Measurements from ENCODE around the gene KCNAB2. TPM values are rescaled to one million over a fixed set of nuclear protein-coding genes. Genes with fewer than 3 reads are reported as not detected.

Gene KCNAB2
- total RNA-seq, 1 donor from 2014 or later, result 3.1 TPM

DNA sequence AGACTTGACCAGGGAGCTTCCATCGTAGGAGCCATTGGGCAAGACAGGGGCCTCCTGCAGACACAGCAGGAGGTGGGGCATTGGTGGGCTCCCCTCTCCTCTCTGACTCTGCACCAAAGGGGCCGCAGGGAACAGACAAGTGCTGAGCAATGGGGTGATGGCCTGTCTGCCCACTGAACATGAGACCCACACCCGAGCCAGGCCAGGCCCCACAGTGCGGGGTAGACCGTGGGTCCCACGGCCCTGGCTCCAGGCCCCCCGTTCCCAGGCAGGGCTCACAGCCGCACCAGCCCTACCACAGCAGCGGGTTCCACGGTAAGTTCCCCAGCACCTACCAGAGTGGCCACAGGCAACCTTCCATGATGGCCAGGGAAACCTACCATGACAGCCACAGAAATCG is 88.5 kb downstream of the KCNAB2 start:
- no peak overlapping the region for H3K4me3 ChIP-seq (ENCODE audit: insufficient read depth, low read depth, low read length)
- no peak overlapping the region for H3K9ac ChIP-seq (ENCODE audit: low read length)
- FAIRE-seq (no peak), DNase-seq (ENCODE audit: low read depth) (no peak)
- Mint-ChIP-seq H3K4me1 (ENCODE audit: low read depth, unreplicated experiment) (no peaks in the 10 kb centered on the region), H3K36me3 (ENCODE audit: low read depth, unreplicated experiment) (no peaks in the 10 kb centered on the region), H3K27me3 (ENCODE audit: low read depth, unreplicated experiment) (peaks cover 53% of the 10 kb centered on the region), H3K27ac (ENCODE audit: unreplicated experiment) (no peak overlapping the region), H3K9me3 (ENCODE audit: unreplicated experiment) (peaks cover 17% of the 10 kb centered on the region), H3K4me3 (ENCODE audit: unreplicated experiment) (no peak overlapping the region)
- no peaks in the 10 kb centered on the region for H3K79me2 ChIP-seq (ENCODE audit: insufficient read depth, low read length)
- no peak overlapping the region for H2AFZ ChIP-seq (ENCODE audit: low read depth, low read length)
- no peaks in the 10 kb centered on the region for H3K27me3 ChIP-seq (ENCODE audit: insufficient read depth, low read length)
- no peaks in the 10 kb centered on the region for H3K4me1 ChIP-seq (ENCODE audit: insufficient read depth, low read length)
- TF ChIP-seq, protein P1, sequence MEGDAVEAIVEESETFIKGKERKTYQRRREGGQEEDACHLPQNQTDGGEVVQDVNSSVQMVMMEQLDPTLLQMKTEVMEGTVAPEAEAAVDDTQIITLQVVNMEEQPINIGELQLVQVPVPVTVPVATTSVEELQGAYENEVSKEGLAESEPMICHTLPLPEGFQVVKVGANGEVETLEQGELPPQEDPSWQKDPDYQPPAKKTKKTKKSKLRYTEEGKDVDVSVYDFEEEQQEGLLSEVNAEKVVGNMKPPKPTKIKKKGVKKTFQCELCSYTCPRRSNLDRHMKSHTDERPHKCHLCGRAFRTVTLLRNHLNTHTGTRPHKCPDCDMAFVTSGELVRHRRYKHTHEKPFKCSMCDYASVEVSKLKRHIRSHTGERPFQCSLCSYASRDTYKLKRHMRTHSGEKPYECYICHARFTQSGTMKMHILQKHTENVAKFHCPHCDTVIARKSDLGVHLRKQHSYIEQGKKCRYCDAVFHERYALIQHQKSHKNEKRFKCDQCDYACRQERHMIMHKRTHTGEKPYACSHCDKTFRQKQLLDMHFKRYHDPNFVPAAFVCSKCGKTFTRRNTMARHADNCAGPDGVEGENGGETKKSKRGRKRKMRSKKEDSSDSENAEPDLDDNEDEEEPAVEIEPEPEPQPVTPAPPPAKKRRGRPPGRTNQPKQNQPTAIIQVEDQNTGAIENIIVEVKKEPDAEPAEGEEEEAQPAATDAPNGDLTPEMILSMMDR (IDR thresholded peaks at IDR 0.05; ENCODE audit: insufficient read depth, low read depth, low read length), result no peak
- no peak for TF ChIP-seq EZH2 (IDR thresholded peaks at IDR 0.05; ENCODE audit: insufficient read depth, low read length)
- no peaks in the 10 kb centered on the region for H4K20me1 ChIP-seq (ENCODE audit: insufficient read depth, low read length)
- H3K4me2 ChIP-seq (ENCODE audit: low read length), result no peak overlapping the region
- H3K36me3 ChIP-seq (ENCODE audit: insufficient read depth, low read length), result no peaks in the 10 kb centered on the region
- H3K9me3 ChIP-seq (ENCODE audit: insufficient read depth, low read depth, low read length), result peaks cover 8% of the 10 kb centered on the region
- H3K27ac ChIP-seq (ENCODE audit: low read depth, low read length), result no peak overlapping the region

DNA sequence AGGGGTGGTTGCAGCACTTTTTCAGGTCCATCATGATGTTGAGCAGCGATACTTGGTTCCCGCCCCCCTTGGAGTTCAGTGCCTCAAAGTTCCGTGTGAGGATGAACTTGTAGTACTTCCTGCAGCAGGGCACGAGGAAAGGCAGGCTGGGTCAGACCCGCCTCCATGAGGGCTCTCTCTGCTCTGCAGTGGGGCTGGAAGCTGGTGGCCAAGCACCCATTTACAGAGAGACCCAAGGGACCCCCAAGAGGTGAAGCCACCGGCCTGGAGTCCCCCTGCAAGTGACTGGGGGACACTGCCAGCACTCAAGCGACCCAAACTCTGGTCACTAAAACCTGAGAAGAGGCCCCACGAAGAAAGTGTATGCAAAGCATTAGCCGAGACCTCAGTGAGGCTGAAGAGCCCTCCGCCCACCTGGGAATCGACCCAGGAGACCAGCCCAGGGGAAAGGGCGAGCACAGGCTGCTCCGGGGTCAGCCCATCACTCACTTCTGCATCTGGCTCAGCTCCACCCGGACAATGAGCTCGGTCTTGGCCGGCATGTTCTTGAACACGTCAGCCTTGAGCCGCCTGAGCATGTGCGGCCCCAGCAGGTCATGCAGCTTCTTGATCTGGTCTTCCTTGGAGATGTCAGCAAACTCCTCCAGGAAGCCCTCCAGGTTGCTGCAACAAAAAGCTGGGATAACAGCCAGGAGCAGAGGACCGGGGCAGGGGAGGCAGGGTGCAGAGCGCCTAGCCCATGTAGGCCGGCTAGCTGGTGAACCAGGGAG is 89.2 kb downstream of the KCNAB2 start:
- Mint-ChIP-seq H3K4me3 (ENCODE audit: unreplicated experiment) (no peak overlapping the region), H3K4me1 (ENCODE audit: low read depth, unreplicated experiment) (no peaks in the 10 kb centered on the region), H3K27ac (ENCODE audit: unreplicated experiment) (no peak overlapping the region), H3K9me3 (ENCODE audit: unreplicated experiment) (peaks cover 17% of the 10 kb centered on the region), H3K36me3 (ENCODE audit: low read depth, unreplicated experiment) (no peaks in the 10 kb centered on the region), H3K27me3 (ENCODE audit: low read depth, unreplicated experiment) (peaks cover 52% of the 10 kb centered on the region)
- no peak overlapping the region for H3K4me3 ChIP-seq (ENCODE audit: insufficient read depth, low read depth, low read length)
- no peak for FAIRE-seq
- DNase-seq (ENCODE audit: low read depth), result no peak
- H3K27ac ChIP-seq (ENCODE audit: low read depth, low read length), result no peak overlapping the region
- H3K27me3 ChIP-seq (ENCODE audit: insufficient read depth, low read length), result no peaks in the 10 kb centered on the region
- H3K9me3 ChIP-seq (ENCODE audit: insufficient read depth, low read depth, low read length), result peaks cover 8% of the 10 kb centered on the region
- no peaks in the 10 kb centered on the region for H3K4me1 ChIP-seq (ENCODE audit: insufficient read depth, low read length)
- H3K79me2 ChIP-seq (ENCODE audit: insufficient read depth, low read length), result no peaks in the 10 kb centered on the region
- no peak overlapping the region for H3K9ac ChIP-seq (ENCODE audit: low read length)
- TF ChIP-seq, protein P1 (IDR thresholded peaks at IDR 0.05; ENCODE audit: insufficient read depth, low read depth, low read length), result no peak
- no peak for TF ChIP-seq EZH2 (IDR thresholded peaks at IDR 0.05; ENCODE audit: insufficient read depth, low read length)
- no peak overlapping the region for H3K4me2 ChIP-seq (ENCODE audit: low read length)
- H4K20me1 ChIP-seq (ENCODE audit: insufficient read depth, low read length), result no peaks in the 10 kb centered on the region
- no peaks in the 10 kb centered on the region for H3K36me3 ChIP-seq (ENCODE audit: insufficient read depth, low read length)
- H2AFZ ChIP-seq (ENCODE audit: low read depth, low read length), result no peak overlapping the region

All from astrocyte (in vitro differentiated cells and primary cell).